ENCODE data around the gene NOSIP. TPM values are rescaled to one million over a fixed set of nuclear protein-coding genes. Genes with fewer than 3 reads are reported as not detected.

NOSIP gene
- total RNA-seq, 1 donor from 2014 or later, result 52.0 TPM

DNA sequence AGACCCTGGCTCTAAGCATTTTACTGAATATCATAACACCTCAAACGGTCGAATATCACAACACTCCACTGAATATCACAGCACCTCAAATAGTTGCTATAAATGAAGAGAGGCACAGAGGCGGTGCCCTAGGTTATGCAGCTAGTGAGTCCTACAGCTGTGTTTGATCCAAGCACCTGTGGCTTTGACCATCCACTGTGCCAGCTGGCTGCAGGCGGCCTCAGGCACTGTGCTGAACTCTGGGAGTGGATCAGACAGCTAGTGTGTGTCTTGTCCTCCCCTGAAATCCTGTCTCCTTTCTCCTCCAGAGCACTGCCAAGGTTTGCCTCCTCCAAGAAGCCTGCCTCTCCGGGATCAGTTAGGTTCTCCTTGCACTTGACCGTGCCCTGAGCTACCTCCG is 7.3 kb downstream of the NOSIP start:
- no peak for DNase-seq (ENCODE audit: low spot score)

DNA sequence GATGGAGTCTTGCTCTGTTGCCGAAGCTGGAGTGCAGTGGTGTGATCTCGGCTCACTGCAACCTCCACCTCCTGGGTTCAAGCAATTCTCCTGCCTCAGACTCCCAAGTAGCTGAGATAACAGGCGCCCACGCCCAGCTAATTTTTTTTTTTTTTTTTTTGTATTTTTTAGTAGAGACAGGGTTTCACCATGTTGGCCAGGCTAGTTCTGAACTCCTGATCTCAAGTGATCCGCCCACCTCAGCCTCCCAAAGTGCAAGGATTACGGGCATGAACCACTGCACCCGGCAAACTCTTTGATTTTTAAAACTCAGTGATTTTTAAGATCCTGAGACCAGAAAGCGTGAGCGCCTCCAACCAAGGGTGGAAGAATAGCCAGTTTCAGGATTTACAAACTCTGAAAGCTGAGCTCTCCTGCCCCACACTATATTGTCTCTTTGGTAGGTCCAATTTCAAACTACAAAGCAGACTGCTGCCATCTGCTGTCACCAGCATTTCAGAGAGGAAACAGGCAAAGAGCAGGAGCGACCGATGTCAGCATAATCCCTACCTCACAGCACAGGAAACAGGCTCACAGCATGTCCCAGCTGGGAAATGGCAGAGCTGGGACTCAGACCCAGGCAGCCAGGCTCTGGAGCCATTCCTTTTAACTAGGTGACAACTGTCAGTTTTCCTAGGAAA is 9.2 kb downstream of the NOSIP start:
- DNase-seq (ENCODE audit: low spot score), result no peak

DNA sequence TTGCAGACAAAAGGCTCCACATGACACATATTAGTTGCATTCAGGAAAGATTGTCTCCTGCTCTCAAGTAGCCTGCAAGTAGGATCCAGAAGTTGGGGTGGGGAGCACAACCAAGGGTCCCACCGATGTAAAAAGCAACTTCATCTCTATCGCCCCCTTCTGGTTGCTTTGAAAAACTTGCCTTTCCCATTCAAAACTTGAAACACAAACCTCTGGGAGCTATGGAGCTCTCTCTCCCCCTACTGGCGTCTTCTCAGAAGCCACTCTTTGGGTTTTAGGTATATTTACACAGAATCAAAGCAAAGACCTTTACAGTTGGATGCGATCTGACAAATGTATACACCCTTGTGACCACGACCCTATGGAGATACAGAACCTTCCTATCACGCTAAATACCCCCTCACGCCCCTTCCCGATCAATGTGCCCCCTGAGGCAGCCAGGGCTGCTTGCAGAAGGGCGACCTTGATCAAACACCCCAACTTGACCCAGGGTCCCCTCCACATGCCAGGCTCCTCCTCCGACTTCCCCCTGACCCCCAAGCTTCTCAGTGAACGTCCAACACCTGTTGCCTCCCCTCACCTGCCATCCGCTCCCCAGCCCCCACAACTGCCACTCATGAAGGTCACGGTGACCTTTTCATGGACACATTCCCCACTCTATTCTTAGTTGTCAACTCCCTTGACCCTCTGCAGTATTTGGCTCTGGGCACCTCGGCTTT is 10.1 kb downstream of the NOSIP start:
- DNase-seq (ENCODE audit: low spot score), result peak; percentile 86

DNA sequence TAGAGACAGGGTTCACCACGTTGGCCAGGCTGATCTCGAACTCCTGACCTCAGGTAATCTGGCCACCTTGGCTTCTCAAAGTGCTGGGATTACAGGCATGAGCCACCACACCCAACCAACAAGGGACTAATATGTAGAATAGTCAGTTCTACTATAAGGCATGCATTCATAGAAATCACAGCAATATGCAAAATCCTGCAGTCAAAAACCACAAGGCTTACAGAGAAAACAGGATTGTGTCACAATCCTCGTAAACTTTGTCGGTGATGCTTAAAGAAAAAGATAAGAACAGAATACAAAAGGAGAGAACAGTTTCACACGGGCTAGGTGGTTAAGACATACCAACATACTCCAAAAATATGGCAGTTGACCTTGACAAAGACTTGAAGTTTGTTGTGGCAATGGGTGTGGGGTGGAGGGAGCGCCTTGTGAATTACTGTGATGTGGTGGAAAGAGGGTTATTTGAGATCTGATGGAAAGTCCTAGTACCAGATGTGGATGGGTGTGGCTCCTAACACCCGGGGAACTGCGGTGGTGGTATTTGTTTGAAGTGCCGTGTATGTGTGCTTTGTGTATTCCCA is 12.4 kb downstream of the NOSIP start:
- DNase-seq (ENCODE audit: low spot score), result peak; percentile 80

DNA sequence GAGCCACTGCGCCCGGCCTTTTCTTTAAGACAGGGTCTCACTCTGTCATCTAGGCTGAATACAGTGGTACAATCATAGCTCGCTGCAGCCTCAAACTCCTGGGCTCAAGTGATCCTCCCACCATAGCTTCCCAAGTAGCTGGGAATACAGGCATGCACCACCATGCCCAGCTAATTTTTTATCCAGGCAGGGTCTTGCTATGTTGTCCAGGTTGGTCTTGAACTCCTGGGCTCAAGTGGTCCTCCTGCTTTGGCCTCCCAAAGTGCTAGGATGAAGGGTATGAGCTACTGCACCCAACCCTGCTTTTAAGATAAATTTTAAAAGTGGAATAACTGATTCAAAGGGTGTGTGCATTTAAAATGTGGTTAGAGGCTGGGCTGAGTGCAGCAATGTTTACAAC is 14.1 kb downstream of the NOSIP start:
- no peak for DNase-seq (ENCODE audit: low spot score)

DNA sequence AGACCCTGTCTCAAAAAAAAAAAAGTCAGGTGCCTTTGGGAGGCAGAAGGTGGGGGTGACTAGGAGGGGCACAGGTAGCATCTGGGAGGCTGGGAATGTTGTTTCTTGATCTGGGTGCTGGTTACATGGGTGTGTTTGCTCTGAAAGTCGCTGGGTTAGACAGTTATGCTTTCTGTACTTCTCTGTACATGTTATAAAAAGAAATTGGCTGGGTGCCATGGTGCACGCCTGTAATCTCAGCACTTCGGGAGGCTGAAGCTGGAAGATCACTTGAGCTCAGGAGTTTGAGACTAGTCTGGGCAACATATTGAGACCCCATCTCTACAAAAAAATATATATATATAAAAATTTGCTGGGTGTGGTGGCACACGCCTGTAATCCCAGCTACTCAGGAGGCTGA is 15.1 kb downstream of the NOSIP start:
- peak; percentile 69 for DNase-seq (ENCODE audit: low spot score)

DNA sequence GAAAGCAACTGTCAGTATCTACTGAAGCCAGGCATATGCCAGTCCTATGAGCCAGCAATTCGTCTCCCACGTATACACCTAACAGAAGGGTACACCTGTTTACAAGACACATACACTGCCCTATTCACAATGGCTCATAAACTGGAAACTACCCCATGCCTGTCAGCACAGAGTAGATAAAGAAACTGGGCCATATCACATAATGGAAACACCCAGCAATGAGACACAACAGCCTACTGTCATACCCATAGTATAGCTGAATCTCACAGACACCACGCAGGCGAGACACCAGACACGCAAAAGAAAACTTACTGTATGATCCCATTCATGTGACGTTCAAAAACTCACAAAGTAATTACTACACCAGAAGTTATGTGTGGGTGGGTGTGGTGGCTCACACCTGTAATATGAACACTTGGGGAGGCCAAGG is 15.7 kb downstream of the NOSIP start:
- DNase-seq (ENCODE audit: low spot score), result no peak

DNA sequence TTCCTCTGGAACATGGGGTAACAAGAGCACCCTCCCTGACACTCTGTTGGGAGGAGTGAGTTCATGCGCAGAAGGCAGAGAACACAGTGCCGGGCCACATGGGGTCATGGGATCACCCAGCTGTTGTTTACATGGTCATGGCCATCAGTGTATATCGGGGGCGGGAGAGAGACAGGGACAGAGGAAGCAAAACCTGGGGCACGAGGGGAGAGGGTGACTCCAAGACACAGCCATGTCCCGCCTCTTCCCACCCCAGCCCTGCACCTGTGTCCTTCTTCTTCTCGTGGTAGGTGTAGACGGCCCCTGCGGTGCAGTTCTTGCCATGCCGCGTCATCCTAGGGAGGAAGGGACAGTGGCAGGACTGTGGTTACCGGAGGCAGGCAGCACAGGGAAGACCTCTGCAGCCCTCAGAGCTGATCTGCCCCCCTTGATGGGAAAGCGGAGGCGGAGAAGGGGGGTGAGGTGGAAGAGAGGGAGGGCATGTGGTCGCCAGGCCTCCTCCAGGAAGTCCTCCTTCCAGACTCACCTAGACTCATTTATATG is 19.9 kb downstream of the NOSIP start:
- no peak for DNase-seq (ENCODE audit: low spot score)

DNA sequence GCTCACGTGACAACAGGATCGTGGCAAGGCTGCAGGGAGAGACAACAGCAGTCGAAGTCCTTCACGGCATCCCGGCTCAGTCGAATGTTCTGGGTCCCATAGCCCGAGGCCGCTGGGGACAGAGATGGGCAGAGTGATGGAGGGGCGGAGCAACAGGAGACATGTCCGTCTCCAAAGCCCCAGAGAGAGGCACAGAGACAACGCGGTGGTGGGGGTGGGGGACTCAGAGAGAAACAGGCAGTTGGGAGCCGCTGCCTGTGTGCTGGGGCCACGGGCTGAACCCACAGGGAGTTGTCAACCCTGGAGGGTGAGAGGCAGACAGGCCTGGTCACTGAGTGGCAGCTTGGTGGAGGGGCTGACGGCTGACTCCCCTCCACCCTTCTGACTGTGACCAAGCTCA is 20.4 kb downstream of the NOSIP start:
- DNase-seq (ENCODE audit: low spot score), result no peak

DNA sequence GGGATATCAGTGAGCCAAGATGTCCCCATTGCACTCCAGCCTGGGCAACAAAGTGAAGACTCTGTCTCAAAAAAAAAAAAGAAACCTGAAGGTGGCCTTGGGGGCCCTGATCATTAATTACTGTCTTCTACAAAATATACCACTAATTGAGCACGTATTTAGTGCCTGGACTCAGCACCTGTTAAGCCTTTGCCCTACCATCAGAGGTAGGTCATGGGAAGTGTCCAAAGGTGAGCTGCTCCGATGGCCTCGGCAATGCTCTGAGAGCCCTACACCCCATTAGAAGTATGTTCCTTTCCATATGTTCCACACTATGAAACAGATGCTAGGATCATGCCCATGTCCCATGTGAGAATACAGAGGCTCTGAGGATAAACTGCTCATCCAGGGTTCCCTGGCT is 20.9 kb downstream of the NOSIP start:
- DNase-seq (ENCODE audit: low spot score), result no peak

DNA sequence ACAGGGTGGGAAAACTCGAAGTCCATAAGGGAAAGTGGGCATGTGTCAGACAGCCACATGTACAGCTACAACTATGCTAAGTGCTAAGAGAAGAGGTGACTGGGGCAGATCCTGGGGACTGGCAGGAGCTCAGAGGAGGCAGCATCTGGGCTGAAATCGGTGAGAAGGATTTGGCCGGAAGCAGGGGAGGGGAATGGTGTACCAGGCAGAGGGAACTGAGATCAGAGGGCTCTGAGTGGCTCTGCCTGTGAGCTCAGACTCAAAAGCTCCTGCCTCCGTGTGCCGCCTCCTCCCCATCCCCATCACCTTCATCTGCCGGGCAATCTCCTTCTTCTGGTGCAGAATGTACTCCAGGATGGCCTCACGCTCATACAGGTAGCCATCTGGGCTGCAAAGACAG is 21.8 kb downstream of the NOSIP start:
- no peak for DNase-seq (ENCODE audit: low spot score)

DNA sequence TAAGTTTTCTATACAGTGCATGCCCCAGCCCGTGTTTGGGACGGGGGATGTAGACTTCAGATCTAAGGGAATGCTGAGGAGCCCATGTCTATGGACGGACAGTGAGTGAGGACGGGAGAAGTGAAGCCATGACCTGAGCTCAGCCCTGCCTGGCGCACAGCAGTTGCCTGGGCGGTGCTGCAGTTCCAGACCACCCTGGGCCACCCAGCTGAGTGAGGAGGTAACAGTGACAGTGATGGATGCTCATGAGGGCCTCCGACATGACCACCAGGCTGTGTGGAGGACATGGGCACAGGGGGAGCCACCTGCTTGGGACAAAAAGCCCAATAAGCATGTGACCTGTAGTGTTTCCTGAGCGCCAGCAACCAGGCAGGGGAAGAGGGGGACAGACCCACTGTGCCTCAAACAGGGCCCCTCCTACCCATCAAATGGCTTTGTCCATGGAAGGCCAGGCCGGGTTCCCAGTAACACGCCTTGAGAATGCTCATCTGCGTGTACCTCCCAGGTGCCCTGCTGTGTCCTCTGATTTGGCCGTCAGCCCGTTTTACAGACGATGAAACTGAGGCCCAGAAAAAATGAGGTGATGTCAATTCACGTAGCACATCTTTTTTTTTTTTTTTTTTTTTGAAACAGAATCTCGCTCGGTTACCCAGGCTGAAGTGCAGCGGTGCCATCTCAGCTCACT is 22.6 kb downstream of the NOSIP start:
- DNase-seq (ENCODE audit: low spot score), result no peak

DNA sequence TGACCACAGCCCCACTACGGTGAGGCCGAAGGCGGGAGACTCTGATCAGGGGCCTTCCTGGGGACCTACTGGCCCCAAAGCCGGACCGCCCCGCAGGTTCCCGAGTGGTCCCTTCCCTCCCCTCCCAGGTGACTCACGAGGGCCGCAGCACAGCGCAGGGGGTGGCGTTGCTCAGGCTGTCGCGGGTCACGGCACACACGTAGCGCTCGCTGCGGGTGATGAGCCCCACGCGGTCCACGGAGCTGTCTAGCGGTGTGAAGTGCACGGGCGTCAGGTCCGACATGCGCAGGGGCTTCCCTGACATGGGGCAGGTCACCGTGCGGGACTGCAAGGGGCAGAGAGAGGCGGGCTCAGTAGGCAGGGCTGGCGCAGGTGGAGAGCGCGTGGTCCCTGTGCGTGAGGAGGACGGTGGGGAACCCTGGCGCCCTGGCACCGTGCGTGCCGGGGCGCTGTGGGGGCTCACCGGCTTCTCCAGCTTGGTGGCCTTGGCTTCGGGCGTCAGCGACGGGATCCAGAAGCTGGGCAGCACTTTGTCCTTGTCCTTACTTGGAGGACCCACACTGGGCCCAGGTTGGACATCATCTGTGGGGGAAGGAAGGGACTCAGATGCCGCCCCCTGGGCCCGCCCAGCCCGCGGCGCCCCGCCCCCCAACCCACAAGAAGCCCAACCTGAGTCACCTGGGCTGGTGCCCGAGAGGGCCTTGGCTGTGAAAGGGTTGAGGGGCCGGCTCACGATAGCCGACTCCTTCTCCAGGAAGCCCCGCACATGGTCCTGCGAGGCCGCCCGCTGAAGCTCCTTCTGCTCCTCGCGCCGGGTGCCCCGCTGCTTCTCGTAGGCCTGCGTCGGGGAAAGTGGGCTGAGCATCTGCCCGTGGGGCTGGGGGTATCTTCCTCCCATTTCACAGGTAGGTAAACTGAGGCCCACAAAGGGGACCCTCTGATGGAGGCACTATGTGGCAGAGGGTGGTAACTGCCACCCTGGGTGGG is 23.7 kb downstream of the NOSIP start:
- DNase-seq (ENCODE audit: low spot score), result no peak

DNA sequence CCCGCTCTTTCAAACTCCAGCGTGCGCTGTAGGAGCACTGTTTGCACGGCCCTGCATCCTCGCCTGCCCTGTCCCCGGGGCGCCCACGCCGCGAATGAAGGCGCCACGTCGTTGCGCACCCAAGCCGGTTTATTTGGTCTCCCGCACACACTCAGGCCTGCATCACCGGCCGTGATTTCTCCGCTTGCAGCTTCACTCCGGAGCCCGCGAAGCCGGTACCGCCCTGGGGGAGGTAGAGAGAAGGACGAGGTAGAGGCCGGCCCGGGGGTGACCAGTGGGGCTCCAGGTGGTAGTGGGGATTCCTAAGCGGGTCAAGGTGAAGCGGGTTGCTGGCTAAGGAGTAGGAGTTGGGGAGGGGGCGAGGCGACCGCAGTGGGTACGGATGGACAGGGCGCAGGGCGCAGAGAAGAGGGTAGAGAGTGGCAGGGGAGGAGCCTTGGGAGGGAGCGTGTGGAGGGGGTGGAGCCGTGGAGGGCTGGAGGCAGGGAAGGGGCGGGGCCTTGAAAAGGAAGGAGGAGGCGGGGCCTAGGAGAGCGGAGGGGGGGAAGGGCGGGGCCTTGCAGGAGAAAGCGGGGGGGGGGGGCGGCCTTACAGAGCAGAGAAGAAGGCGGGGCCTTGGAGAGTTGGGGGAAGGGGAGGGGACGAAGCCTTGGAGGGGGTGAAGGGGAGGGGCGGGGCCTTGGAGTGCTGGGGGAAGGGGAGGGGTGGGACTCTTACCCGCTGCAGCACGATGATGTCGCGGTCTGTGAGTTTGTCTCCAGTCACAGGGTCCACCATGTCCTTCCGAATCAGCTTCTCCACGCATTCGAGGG is 24.6 kb downstream of the NOSIP start:
- peak; percentile 40 for DNase-seq (ENCODE audit: low spot score)

DNA sequence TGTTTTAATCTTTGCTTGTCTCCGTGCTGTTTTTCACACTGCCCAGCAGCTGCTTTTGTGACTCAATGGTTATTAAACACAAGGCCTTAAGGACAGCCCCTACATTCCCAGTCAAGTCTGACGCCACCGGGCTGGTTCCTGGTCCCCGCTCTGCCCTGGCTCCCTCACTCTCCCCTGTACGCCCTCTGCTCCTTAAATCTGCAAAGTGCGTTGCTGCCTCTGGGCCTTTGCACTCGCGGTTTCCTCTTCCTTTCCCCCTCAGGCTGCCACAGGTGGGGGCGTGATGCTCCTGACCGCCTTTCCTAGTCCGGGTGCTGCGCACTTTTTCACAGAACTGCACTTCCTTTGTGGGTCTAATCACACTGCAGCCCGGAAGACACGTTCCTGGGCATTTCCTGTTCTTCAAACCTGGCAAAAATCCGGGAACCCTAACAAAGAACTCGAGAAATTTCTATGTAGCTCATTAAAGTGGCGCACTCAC is 25.6 kb downstream of the NOSIP start:
- peak; percentile 37 for DNase-seq (ENCODE audit: low spot score)

DNA sequence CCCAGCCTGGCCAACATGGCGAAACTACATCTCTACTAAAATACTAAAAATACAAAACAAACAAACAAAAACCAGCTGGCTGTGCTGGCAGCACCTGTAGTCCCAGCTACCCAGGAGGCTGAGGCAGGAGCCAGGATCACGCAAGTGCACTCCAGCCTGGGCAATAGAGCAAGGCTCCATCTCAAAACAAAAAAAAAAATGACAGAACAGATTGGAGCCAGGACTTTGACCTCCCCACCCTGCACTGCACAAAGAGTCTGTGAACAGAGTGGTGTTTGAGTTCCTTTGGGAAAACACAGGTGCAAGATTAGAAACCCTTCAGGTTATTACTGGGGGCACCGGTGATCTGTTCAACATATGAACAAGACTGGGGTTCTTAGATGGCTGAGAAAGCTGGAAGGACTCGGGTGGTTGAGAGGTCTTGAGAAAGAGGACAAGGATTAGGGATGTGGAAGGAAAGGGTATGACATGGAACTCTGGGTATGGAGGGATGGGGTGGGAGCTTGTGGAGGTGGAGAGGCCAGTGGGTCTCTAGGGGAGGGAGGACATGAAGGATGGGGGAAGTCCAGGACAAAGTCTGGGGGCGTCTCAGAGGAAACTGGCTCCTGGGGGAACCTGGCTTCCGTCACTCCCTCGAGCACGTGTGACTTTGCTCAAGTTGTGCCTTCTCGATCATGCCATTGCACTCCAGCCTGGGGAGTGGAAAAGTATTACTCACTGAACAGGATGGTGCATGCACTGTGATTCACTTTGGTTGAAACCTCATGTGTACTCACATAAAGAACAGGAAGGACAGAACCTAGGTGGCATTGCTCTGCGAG is 26.7 kb downstream of the NOSIP start:
- DNase-seq (ENCODE audit: low spot score), result no peak

DNA sequence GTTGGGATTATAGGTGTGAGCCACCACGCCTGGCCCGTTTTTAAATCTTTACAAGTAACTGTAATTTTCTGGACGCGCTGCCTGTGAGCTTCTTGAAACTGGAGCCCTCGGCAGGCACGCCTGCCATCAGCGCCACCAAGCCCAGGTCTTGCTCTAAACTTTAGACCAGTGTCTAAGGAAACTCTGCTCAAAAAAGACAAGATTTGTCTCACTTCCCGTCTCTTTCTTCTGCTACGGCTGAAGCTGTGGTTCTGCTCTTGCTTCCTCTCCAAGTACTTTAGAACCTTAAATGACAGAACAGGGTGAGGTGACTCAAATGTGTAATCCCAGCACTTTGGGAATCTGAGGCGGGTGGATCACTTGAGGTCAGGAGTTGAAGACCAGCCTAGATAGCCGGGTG is 27.6 kb downstream of the NOSIP start:
- no peak for DNase-seq (ENCODE audit: low spot score)

DNA sequence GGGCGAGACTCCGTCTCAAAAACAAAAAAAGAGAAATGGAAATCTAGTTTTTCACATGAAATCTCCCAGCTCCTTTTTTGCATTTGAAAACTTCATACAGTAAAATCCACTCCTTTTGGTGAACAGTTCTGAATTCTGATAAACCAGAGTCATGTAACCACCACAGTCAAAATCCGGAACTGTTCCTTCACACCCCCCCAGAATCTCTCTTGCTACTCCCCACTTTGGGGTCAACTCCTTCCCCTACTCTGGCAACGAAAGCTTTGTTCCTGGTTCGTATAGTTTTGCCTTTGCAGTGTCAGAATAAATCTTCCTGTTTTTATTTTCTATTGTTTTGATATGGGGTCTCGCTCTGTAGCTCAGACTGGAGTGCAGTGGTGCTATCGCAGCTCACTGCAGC is 28.8 kb downstream of the NOSIP start:
- DNase-seq (ENCODE audit: low spot score), result no peak

DNA sequence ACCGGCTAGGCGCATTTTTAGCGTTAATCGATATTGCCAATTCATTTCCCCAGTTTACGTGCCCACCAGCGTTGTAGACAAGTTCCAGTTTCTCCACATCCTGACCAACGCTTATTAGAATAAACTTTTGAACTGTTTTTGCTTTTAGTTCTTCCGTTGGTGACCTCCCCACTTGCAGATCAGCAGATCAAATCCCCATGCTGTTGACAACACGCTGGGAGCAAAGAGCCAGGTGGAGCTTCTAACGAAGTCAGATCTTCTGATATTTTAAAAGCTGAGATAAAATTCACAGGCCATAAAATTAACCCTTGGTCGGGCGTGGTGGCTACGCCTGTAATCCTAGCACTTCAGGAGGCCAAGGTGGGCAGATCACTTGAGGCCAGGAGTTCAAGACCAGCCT is 31.3 kb downstream of the NOSIP start:
- DNase-seq (ENCODE audit: low spot score), result no peak
